Fibroblast of skin of right quadriceps (primary cell): ENCODE data around the gene TMEM50B.
A peak's percentile ranks its signal among the peaks of the same experiment; 100 is the strongest.
"Not testable (repeated sequence)": the region's sequence is repeated elsewhere in the genome, so short reads cannot be mapped to it uniquely, and the experiment has no call there.

Experiments
- DNase-seq: peaks from one replicate; pipeline ENCODE4 v3.0.0-alpha.2; 2013

The TMEM50B gene

GRCh38 chr21:33479679-33480480, at the start of gene TMEM50B:
Gene TMEM50B (minus strand): TSS chr21:33479974. CDS start chr21:33468885, 11,089 bp downstream.
- DNase-seq, result peak; percentile 96

GRCh38 chr21:33522953-33523349, 43.2 kb upstream of the TMEM50B start:
- no peak for DNase-seq

GRCh38 chr21:33522297-33522952, 42.7 kb upstream of the TMEM50B start:
- DNase-seq, result no peak

GRCh38 chr21:33518899-33519298, 39.1 kb upstream of the TMEM50B start:
- DNase-seq, result no peak

GRCh38 chr21:33514229-33514628, 34.5 kb upstream of the TMEM50B start:
- peak; percentile 12 for DNase-seq

GRCh38 chr21:33512481-33512880, 32.7 kb upstream of the TMEM50B start:
- DNase-seq, result no peak

GRCh38 chr21:33511639-33512038, 31.9 kb upstream of the TMEM50B start:
- no peak for DNase-seq

- DNase-seq, result no peak
These were observed 31.1 kb upstream of the TMEM50B start for GRCh38 chr21:33510826-33511225.

- DNase-seq, result not testable (repeated sequence)
These were observed 27.2 kb upstream of the TMEM50B start for GRCh38 chr21:33507003-33507402.

- DNase-seq, result no peak
These were observed 26.1 kb upstream of the TMEM50B start for GRCh38 chr21:33505833-33506232.

- no peak for DNase-seq
These were observed 16.6 kb upstream of the TMEM50B start for GRCh38 chr21:33496345-33496744.

- DNase-seq, result no peak
These were observed 16.0 kb upstream of the TMEM50B start for GRCh38 chr21:33495743-33496142.

- DNase-seq, result no peak
These were observed 14.0 kb upstream of the TMEM50B start for GRCh38 chr21:33493756-33494155.

GRCh38 chr21:33492571-33492970, 12.8 kb upstream of the TMEM50B start:
- DNase-seq, result peak; percentile 64

- peak; percentile 93 for DNase-seq
These were observed 11.8 kb upstream of the TMEM50B start, which contains the start of gene DNAJC28 for GRCh38 chr21:33491373-33492102. Gene DNAJC28 (minus strand): TSS chr21:33491716. CDS start chr21:33489393, 2,323 bp downstream.

- no peak for DNase-seq
These were observed 11.2 kb upstream of the TMEM50B start for GRCh38 chr21:33490991-33491372.

GRCh38 chr21:33488936-33489335, 9.2 kb upstream of the TMEM50B start:
- no peak for DNase-seq

- no peak for DNase-seq
These were observed 8.2 kb upstream of the TMEM50B start for GRCh38 chr21:33487996-33488395.

- no peak for DNase-seq
These were observed 1.7 kb upstream of the TMEM50B start for GRCh38 chr21:33481314-33481943.

- DNase-seq, result no peak
These were observed 818 bp upstream of the TMEM50B start for GRCh38 chr21:33480481-33481103.

- DNase-seq, result peak; percentile 12
These were observed 667 bp downstream of the TMEM50B start for GRCh38 chr21:33478935-33479678.

GRCh38 chr21:33478182-33478581, 1.6 kb downstream of the TMEM50B start:
- no peak for DNase-seq
